ENCODE data around the gene SLC7A7. TPM values are rescaled to one million over a fixed set of nuclear protein-coding genes. Genes with fewer than 3 reads are reported as not detected.

SLC7A7 gene
- total and polyA plus RNA-seq, 2 of the 13 experiments (the other 11 are each of a cell fraction or from before 2014, with no cell fraction given): 0.13 to 0.63 TPM

DNA sequence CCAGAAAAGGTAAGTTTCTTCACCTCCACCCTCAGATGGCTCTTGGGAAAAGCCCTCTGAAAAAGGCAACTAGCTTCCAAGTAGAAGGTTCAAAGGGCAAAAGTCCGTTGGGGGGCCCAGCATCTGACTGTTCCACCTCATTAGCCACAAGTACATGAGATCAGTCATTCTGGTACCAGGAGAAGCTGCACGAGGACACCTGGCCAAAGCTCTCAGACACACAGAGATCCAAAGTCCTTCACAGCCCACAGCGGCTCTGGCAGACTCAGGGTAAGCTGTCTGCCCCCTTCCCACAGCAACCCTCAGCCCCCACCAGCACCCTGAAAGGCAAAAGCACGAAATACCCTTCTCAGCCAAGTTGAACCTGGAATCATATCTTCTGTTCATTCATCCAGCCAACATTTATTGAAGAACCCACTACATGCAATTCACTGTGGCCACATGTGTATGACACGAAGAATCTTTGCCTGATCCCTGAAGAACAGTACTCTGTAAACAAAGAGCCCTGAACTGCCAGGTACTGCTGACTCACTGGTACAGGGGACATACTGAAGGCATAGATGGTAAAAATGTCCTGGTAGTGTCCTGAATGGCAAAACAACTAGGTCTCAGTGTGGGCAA is 19.0 kb downstream of the SLC7A7 start (continued):
- TF ChIP-seq SIN3A (IDR thresholded peaks at IDR 0.05; ENCODE audit: borderline replicate concordance, low read depth, low read length): 0 out of 2 replicates have a peak, but pooled peaks have one; percentile 28
- no peak for TF ChIP-seq MXD1 (CRISPR knock-in tag; IDR thresholded peaks at IDR 0.05)
- TF ChIP-seq MXI1 (IDR thresholded peaks at IDR 0.05; ENCODE audit: borderline replicate concordance, low read depth, low read length): no peak
- peak; percentile 88 for TF ChIP-seq ZBTB7B (CRISPR knock-in tag; IDR thresholded peaks at IDR 0.05)
- TF ChIP-seq ZNF326 (CRISPR knock-in tag; IDR thresholded peaks at IDR 0.05; ENCODE audit: borderline replicate concordance): no peak
- no peak for TF ChIP-seq ZFYVE20 (CRISPR knock-in tag; IDR thresholded peaks at IDR 0.05; ENCODE audit: borderline replicate concordance, low read depth)
- no peak for TF ChIP-seq MXD4 (CRISPR knock-in tag; IDR thresholded peaks at IDR 0.05)
- no peak for TF ChIP-seq ZFY (CRISPR knock-in tag; IDR thresholded peaks at IDR 0.05)
- no peak for TF ChIP-seq ZNF839 (CRISPR knock-in tag; IDR thresholded peaks at IDR 0.05; ENCODE audit: borderline replicate concordance)
- TF ChIP-seq NRL (CRISPR knock-in tag; IDR thresholded peaks at IDR 0.05; ENCODE audit: borderline replicate concordance): no peak
- TF ChIP-seq TBL1XR1 (IDR thresholded peaks at IDR 0.05; ENCODE audit: borderline replicate concordance, low read length, partially characterized antibody): no peak
- no peak for TF ChIP-seq ZNF333 (CRISPR knock-in tag; IDR thresholded peaks at IDR 0.05; ENCODE audit: borderline replicate concordance)
- no peak for TF ChIP-seq ZNF790 (CRISPR knock-in tag; IDR thresholded peaks at IDR 0.05; ENCODE audit: borderline replicate concordance)
- TF ChIP-seq ZSCAN5A (CRISPR knock-in tag; IDR thresholded peaks at IDR 0.05; ENCODE audit: borderline replicate concordance): peak; percentile 28; the same call in 1 of the 2 replicates
- no peak for TF ChIP-seq ZNF318 (CRISPR knock-in tag; IDR thresholded peaks at IDR 0.05)
- TF ChIP-seq ZNF3 (CRISPR knock-in tag; IDR thresholded peaks at IDR 0.05): no peak
- TF ChIP-seq, protein P1, sequence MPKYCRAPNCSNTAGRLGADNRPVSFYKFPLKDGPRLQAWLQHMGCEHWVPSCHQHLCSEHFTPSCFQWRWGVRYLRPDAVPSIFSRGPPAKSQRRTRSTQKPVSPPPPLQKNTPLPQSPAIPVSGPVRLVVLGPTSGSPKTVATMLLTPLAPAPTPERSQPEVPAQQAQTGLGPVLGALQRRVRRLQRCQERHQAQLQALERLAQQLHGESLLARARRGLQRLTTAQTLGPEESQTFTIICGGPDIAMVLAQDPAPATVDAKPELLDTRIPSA (CRISPR knock-in tag; IDR thresholded peaks at IDR 0.05; ENCODE audit: borderline replicate concordance): no peak
- TF ChIP-seq ZNF589 (CRISPR knock-in tag; conservative IDR thresholded peaks at IDR 0.05): 0 out of 2 replicates have a peak, but pooled peaks have one; percentile 31
- TF ChIP-seq SNRNP70 (IDR thresholded peaks at IDR 0.05; ENCODE audit: low read depth, low read length): no peak

All from HepG2 (cell line).